GM19351 (cell line): ENCODE results near the gene PPP1R18.
"Not testable (repeated sequence)": the region's sequence is repeated elsewhere in the genome, so short reads cannot be mapped to it uniquely, and the experiment has no call there.

ENCODE experiments used
- ATAC-seq: cut with Tn5 transposase; IDR thresholded peaks from one replicate; pipeline ENCODE4 v1.9.1; 2021; ENCODE audit warnings: mild to moderate bottlenecking, moderate library complexity; ENCODE audit not compliant: unreplicated experiment

Gene PPP1R18

GRCh38 chr6:30720738-30721197, 34.3 kb upstream of the PPP1R18 start:
- no peak for ATAC-seq

- peak; percentile 38 for ATAC-seq
These were observed 33.6 kb upstream of the PPP1R18 start, which contains the start of gene TUBB for GRCh38 chr6:30719791-30720737. Gene TUBB, plus strand, starts transcription at chr6:30720352. Its CDS starts 155 bp downstream, at chr6:30720507.

GRCh38 chr6:30719356-30719755, 32.9 kb upstream of the PPP1R18 start:
- ATAC-seq = no peak

GRCh38 chr6:30717845-30718720, 31.6 kb upstream of the PPP1R18 start:
- not testable (repeated sequence) for ATAC-seq

GRCh38 chr6:30717129-30717844, 30.8 kb upstream of the PPP1R18 start, which contains the start of gene MDC1:
Gene MDC1, minus strand, starts transcription at chr6:30717281. Its CDS starts 2,106 bp downstream, at chr6:30715175.
- ATAC-seq = peak; percentile 69

GRCh38 chr6:30716879-30717128, 30.4 kb upstream of the PPP1R18 start:
- ATAC-seq = no peak

GRCh38 chr6:30714263-30714662, 27.8 kb upstream of the PPP1R18 start:
- ATAC-seq = no peak

- ATAC-seq = no peak
These were observed 26.0 kb upstream of the PPP1R18 start for GRCh38 chr6:30712441-30712945.

- peak; percentile 72 for ATAC-seq
These were observed 25.4 kb upstream of the PPP1R18 start for GRCh38 chr6:30711758-30712380.

GRCh38 chr6:30709101-30709868, 22.8 kb upstream of the PPP1R18 start:
- ATAC-seq = no peak

GRCh38 chr6:30707281-30707850, 20.9 kb upstream of the PPP1R18 start:
- ATAC-seq = no peak

- ATAC-seq = no peak
These were observed 19.2 kb upstream of the PPP1R18 start for GRCh38 chr6:30705620-30706019.

- no peak for ATAC-seq
These were observed 17.4 kb upstream of the PPP1R18 start for GRCh38 chr6:30703821-30704220.

GRCh38 chr6:30703011-30703410, 16.6 kb upstream of the PPP1R18 start:
- ATAC-seq = no peak

GRCh38 chr6:30700340-30700739, 13.9 kb upstream of the PPP1R18 start:
- ATAC-seq = no peak

- ATAC-seq = no peak
These were observed 10.0 kb upstream of the PPP1R18 start for GRCh38 chr6:30696432-30696831.

- no peak for ATAC-seq
These were observed 4.9 kb upstream of the PPP1R18 start for GRCh38 chr6:30691208-30691847.

- no peak for ATAC-seq
These were observed 4.2 kb upstream of the PPP1R18 start, which contains the start of gene NRM for GRCh38 chr6:30690403-30691207. Gene NRM, minus strand, starts transcription at chr6:30690984. Its CDS starts 10 bp downstream, at chr6:30690974.
